Keratinocyte (primary cell): ENCODE results near the gene VRK1. TPM values are rescaled to one million over a fixed set of nuclear protein-coding genes. Genes with fewer than 3 reads are reported as not detected.

ENCODE experiments used
- DNase-seq: peaks from one replicate; pipeline ENCODE4 v3.0.0-alpha.2; 2011; ENCODE audit warnings: low read depth, missing footprints, low spot score
- FAIRE-seq: peaks from 2 replicates; lab custom pipeline; 2011; peaks lifted over from hg19 to GRCh38; lab: Jason Lieb, UNC
- H2AFZ ChIP-seq: 2 replicates; pipeline ENCODE4 v1.6.0; 2012; ENCODE audit warnings: low read length, control low read depth, inconsistent platforms; ENCODE audit not compliant: control insufficient read depth
- H3K27ac ChIP-seq: 2 replicates; pipeline ENCODE4 v1.5.1; 2011; ENCODE audit warnings: low read length; ENCODE audit not compliant: control insufficient read depth, insufficient read depth
- H3K27me3 ChIP-seq: 3 replicates; pipeline ENCODE4 v1.6.0; 2011; ENCODE audit warnings: low read length; ENCODE audit not compliant: control insufficient read depth, insufficient read depth; ENCODE audit errors: extremely low read depth
- H3K36me3 ChIP-seq, 2 experiments: 2 replicates in 1 of 2; 3 replicates in 1 of 2; pipeline ENCODE4 v1.5.1; 2011; ENCODE audit warnings: low read length in 2 of 2, mild to moderate bottlenecking in 1 of 2; ENCODE audit not compliant: control insufficient read depth in 2 of 2, insufficient read depth in 2 of 2; ENCODE audit errors: extremely low read depth in 1 of 2
- H3K4me1 ChIP-seq: 3 replicates; pipeline ENCODE4 v1.5.1; 2011; ENCODE audit warnings: low read length; ENCODE audit not compliant: control insufficient read depth, insufficient read depth; ENCODE audit errors: extremely low read depth
- H3K4me2 ChIP-seq: 3 replicates; pipeline ENCODE4 v1.6.0; 2011; ENCODE audit warnings: low read depth, low read length; ENCODE audit not compliant: control insufficient read depth, insufficient read depth; ENCODE audit errors: extremely low read depth
- H3K4me3 ChIP-seq, 3 experiments: fragments of 200-600 bp in 1 of 3; sonication (generic) in 1 of 3; 2 replicates in 2 of 3; 3 replicates in 1 of 3; pipeline ENCODE4 v1.5.1; 2011 to 2016; ENCODE audit warnings: low read length in 3 of 3, mild to moderate bottlenecking in 3 of 3, control low read depth in 2 of 3, inconsistent platforms in 1 of 3, low read depth in 1 of 3, mixed read lengths in 1 of 3, mixed run types in 1 of 3, moderate library complexity in 1 of 3; ENCODE audit not compliant: control insufficient read depth in 2 of 3, insufficient read depth in 2 of 3; ENCODE audit errors: extremely low read depth in 1 of 3
- H3K79me2 ChIP-seq: 2 replicates; pipeline ENCODE4 v1.6.0; 2012; ENCODE audit warnings: low read length; ENCODE audit not compliant: control insufficient read depth, insufficient read depth
- H3K9ac ChIP-seq: 3 replicates; pipeline ENCODE4 v1.6.0; 2011; ENCODE audit warnings: low read length; ENCODE audit not compliant: control insufficient read depth, insufficient read depth; ENCODE audit errors: extremely low read depth
- H3K9me1 ChIP-seq: 3 replicates; pipeline ENCODE4 v1.6.0; 2011; ENCODE audit warnings: low read length; ENCODE audit not compliant: control insufficient read depth, insufficient read depth; ENCODE audit errors: extremely low read depth
- H3K9me3 ChIP-seq: 2 replicates; pipeline ENCODE4 v1.5.1; 2012; ENCODE audit warnings: low read depth, low read length; ENCODE audit not compliant: control insufficient read depth
- H4K20me1 ChIP-seq: 3 replicates; pipeline ENCODE4 v1.6.0; 2011; ENCODE audit warnings: low read length; ENCODE audit not compliant: control insufficient read depth, insufficient read depth; ENCODE audit errors: extremely low read depth
- CTCF ChIP-seq, 3 experiments: IDR thresholded peaks in 1 of 3; conservative IDR thresholded peaks in 1 of 3; optimal IDR thresholded peaks in 1 of 3; 2 replicates in 2 of 3; 3 replicates in 1 of 3; pipeline versions ENCODE3 to v1.5.1; 2011; ENCODE audit warnings: low read length in 3 of 3, mild to moderate bottlenecking in 3 of 3, moderate library complexity in 2 of 3, control low read depth in 1 of 3, inconsistent platforms in 1 of 3; ENCODE audit not compliant: insufficient read depth in 2 of 3; ENCODE audit errors: extremely low read depth in 1 of 3
- EZH2 ChIP-seq: IDR thresholded peaks from one replicate; pipeline ENCODE4 v1.6.1; 2012; ENCODE audit warnings: inconsistent platforms, mild to moderate bottlenecking, low read length, moderate library complexity
- dilution Hi-C: fragments of 300-500 bp; cut with MboI; formaldehyde crosslinking; loops from one replicate; pipeline ENCODE4 v1.7.0; 2020; ENCODE audit warnings: low sequenced_read_pairs; ENCODE audit not compliant: extremely low pct_ligation_motif_present
- polyA plus RNA-seq, 5 experiments: library from polyadenylated mRNA; depleted of rRNA in 3 of 5; stranded (reverse) in 3 of 5; stranded (forward) in 1 of 5; unstranded in 1 of 5; fragments of >200 nt; gene quantifications; 1 replicate in 1 of 5; 2 replicates in 3 of 5; 3 replicates in 1 of 5; pipeline versions ENCODE4 v1.2.1 to v1.2.3, GENCODE V29; 2011 to 2012; ENCODE audit warnings: missing spikeins in 2 of 5, low read depth in 1 of 5, low replicate concordance in 1 of 5

VRK1 gene
- polyA plus RNA-seq, 1 donor (not counting 4 experiments of a cell fraction or from before 2014, with no cell fraction given), result 27.1 TPM

GRCh38 chr14:96914571-96915128 is 117.5 kb downstream of the VRK1 start:
- Histone ChIP-seq H3K9me1 (no peaks in the 10 kb centered on the region), H3K79me2 (no peaks in the 10 kb centered on the region), H3K4me3 (no peak overlapping the region), H3K4me1 (no peaks in the 10 kb centered on the region), H4K20me1 (no peaks in the 10 kb centered on the region), H3K27me3 (no peaks in the 10 kb centered on the region), H2AFZ (no peak overlapping the region), H3K4me2 (no peak overlapping the region), H3K9ac (no peak overlapping the region), H3K27ac (no peak overlapping the region), H3K36me3 (no peaks in the 10 kb centered on the region), H3K9me3 (no peaks in the 10 kb centered on the region)
- dilution Hi-C loops, result no loop called here
- FAIRE-seq (no peak), DNase-seq (no peak)
- TF ChIP-seq EZH2 (no peak), CTCF (optimal IDR thresholded peaks at IDR 0.05 in 1 of 3, IDR thresholded peaks at IDR 0.05 in 1 of 3, conservative IDR thresholded peaks at IDR 0.05 in 1 of 3; ENCODE audit: extremely low read depth in 1 of 3, insufficient read depth in 2 of 3, low read length in 3 of 3) (no peak)

- FAIRE-seq, result no peak
Measured at GRCh38 chr14:96915478-96915877, 118.3 kb downstream of the VRK1 start.

More at GRCh38 chr14:96915478-96915877, 118.3 kb downstream of the VRK1 start:
- no peak overlapping the region for H3K4me2 ChIP-seq
- H4K20me1 ChIP-seq, result no peaks in the 10 kb centered on the region
- no peak for DNase-seq
- no peaks in the 10 kb centered on the region for H3K4me1 ChIP-seq
- dilution Hi-C loops, result no loop called here
- no peak overlapping the region for H3K27ac ChIP-seq
- H3K79me2 ChIP-seq, result no peaks in the 10 kb centered on the region
- H3K9ac ChIP-seq, result no peak overlapping the region
- H3K4me3 ChIP-seq, result no peak overlapping the region
- no peaks in the 10 kb centered on the region for H3K36me3 ChIP-seq
- H3K9me3 ChIP-seq, result no peaks in the 10 kb centered on the region
- no peaks in the 10 kb centered on the region for H3K9me1 ChIP-seq
- H3K27me3 ChIP-seq, result no peaks in the 10 kb centered on the region
- TF ChIP-seq EZH2, result no peak
- TF ChIP-seq CTCF (optimal IDR thresholded peaks at IDR 0.05 in 1 of 3, IDR thresholded peaks at IDR 0.05 in 1 of 3, conservative IDR thresholded peaks at IDR 0.05 in 1 of 3; ENCODE audit: extremely low read depth in 1 of 3, insufficient read depth in 2 of 3, low read length in 3 of 3), result no peak
- H2AFZ ChIP-seq, result no peak overlapping the region
